GM21526 (cell line): ENCODE data around the gene TLE5.

Experiments used
- ATAC-seq: cut with Tn5 transposase; IDR thresholded peaks from one replicate; pipeline ENCODE4 v1.9.1; 2021; ENCODE audit warnings: moderate library complexity; ENCODE audit not compliant: unreplicated experiment, low FRiP score

TLE5 gene

GRCh38 chr19:3062165-3063105 lies at the start of gene TLE5:
Gene TLE5, minus strand, starts transcription at chr19:3062495. Its CDS starts 295 bp downstream, at chr19:3062200.
- no peak for ATAC-seq

GRCh38 chr19:3111586-3112247 lies 49.4 kb upstream of the TLE5 start:
- ATAC-seq = no peak

- ATAC-seq = no peak
These were observed 48.0 kb upstream of the TLE5 start for GRCh38 chr19:3110126-3110825.

GRCh38 chr19:3109491-3109890 lies 47.2 kb upstream of the TLE5 start:
- ATAC-seq = no peak

- ATAC-seq = no peak
These were observed 46.5 kb upstream of the TLE5 start for GRCh38 chr19:3108775-3109174.

GRCh38 chr19:3107658-3108057 lies 45.4 kb upstream of the TLE5 start:
- ATAC-seq = no peak

GRCh38 chr19:3106509-3107141 lies 44.3 kb upstream of the TLE5 start:
- ATAC-seq = no peak

GRCh38 chr19:3105641-3106508 lies 43.6 kb upstream of the TLE5 start:
- no peak for ATAC-seq

GRCh38 chr19:3104708-3104983 lies 42.4 kb upstream of the TLE5 start:
- no peak for ATAC-seq

GRCh38 chr19:3102239-3103140 lies 40.2 kb upstream of the TLE5 start:
- no peak for ATAC-seq

GRCh38 chr19:3100747-3101730 lies 38.7 kb upstream of the TLE5 start:
- no peak for ATAC-seq

GRCh38 chr19:3100331-3100730 lies 38.0 kb upstream of the TLE5 start:
- ATAC-seq = no peak

GRCh38 chr19:3099347-3100145 lies 37.3 kb upstream of the TLE5 start:
- no peak for ATAC-seq

GRCh38 chr19:3098515-3099346 lies 36.4 kb upstream of the TLE5 start:
- no peak for ATAC-seq

GRCh38 chr19:3098141-3098514 lies 35.8 kb upstream of the TLE5 start:
- ATAC-seq = no peak

- ATAC-seq = no peak
These were observed 35.2 kb upstream of the TLE5 start for GRCh38 chr19:3097442-3097871.
